CD4-positive, CD25-positive, alpha-beta regulatory T cell (primary cell): ENCODE data around the gene GP2. TPM values are rescaled to one million over a fixed set of nuclear protein-coding genes. Genes with fewer than 3 reads are reported as not detected.

Source experiments
- ATAC-seq, 2 donors: fragments of 150-1000 bp; cut with Tn5 transposase; one replicate each; pipeline ENCODE4 v1.10.0; 2021; ENCODE audit warnings: low read depth in 2 of 2, moderate number of reproducible peaks in 2 of 2, moderate library complexity in 1 of 2
- DNase-seq, 3 donors: peaks; one replicate each; pipeline versions ENCODE4 v3.0.0 to v3.0.0-alpha.2; 2012 to 2022; ENCODE audit warnings: mixed read lengths in 1 of 3
- H3K27ac ChIP-seq: one replicate; pipeline ENCODE4 v1.7.0; 2013; ENCODE audit warnings: mild to moderate bottlenecking, low read length; ENCODE audit not compliant: insufficient read depth, poor library complexity, severe bottlenecking
- H3K27me3 ChIP-seq: one replicate; pipeline ENCODE4 v1.7.0; 2013; ENCODE audit warnings: low read length; ENCODE audit not compliant: control insufficient read depth, insufficient read depth
- H3K36me3 ChIP-seq: one replicate; pipeline ENCODE4 v1.7.0; 2013; ENCODE audit warnings: mild to moderate bottlenecking, low read length, moderate library complexity; ENCODE audit not compliant: control insufficient read depth, insufficient read depth
- H3K4me1 ChIP-seq: 2 replicates; pipeline ENCODE4 v1.7.0; 2013; ENCODE audit warnings: mild to moderate bottlenecking, low read length; ENCODE audit not compliant: insufficient read depth, control insufficient read depth, poor library complexity, severe bottlenecking
- H3K4me3 ChIP-seq: one replicate; pipeline ENCODE4 v1.7.0; 2013; ENCODE audit warnings: low read depth, mild to moderate bottlenecking, low read length, moderate library complexity
- H3K9me3 ChIP-seq, 2 experiments: 1 replicate in 1 of 2; 2 replicates in 1 of 2; pipeline ENCODE4 v1.7.0; 2013; ENCODE audit warnings: low read length in 2 of 2, mild to moderate bottlenecking in 1 of 2, moderate library complexity in 1 of 2; ENCODE audit not compliant: control insufficient read depth in 2 of 2
- H3K27ac Mint-ChIP-seq, 3 donors: one replicate each; pipeline ENCODE4 v1.8.0; 2020 to 2022; ENCODE audit warnings: mild to moderate bottlenecking in 3 of 3, mixed read lengths in 3 of 3, moderate library complexity in 2 of 3
- H3K27me3 Mint-ChIP-seq: one replicate; pipeline ENCODE4 v1.8.0; 2022; ENCODE audit warnings: mild to moderate bottlenecking, mixed read lengths
- H3K36me3 Mint-ChIP-seq: one replicate; pipeline ENCODE4 v1.8.0; 2020; ENCODE audit warnings: mixed read lengths
- H3K4me1 Mint-ChIP-seq, 4 donors: one replicate each; pipeline ENCODE4 v1.8.0; 2020 to 2022; ENCODE audit warnings: mixed read lengths in 4 of 4, mild to moderate bottlenecking in 1 of 4
- H3K4me3 Mint-ChIP-seq, 4 donors: one replicate each; pipeline ENCODE4 v1.8.0; 2020 to 2022; ENCODE audit warnings: mild to moderate bottlenecking in 4 of 4, mixed read lengths in 4 of 4, moderate library complexity in 3 of 4
- H3K9me3 Mint-ChIP-seq, 7 donors: one replicate each; pipeline ENCODE4 v1.8.0; 2020 to 2022; ENCODE audit warnings: mixed read lengths in 7 of 7, mild to moderate bottlenecking in 3 of 7, moderate library complexity in 2 of 7
- polyA plus RNA-seq, 4 donors: library from polyadenylated mRNA; unstranded; fragments of 300-500 nt; fragmentation: Illumina TruSeq; gene quantifications; one replicate each; pipeline ENCODE4 v1.2.3, GENCODE V29; 2021
- total RNA-seq: library from RNA; stranded (reverse); gene quantifications from one replicate; pipeline ENCODE4 v1.2.3, GENCODE V29; 2022

Gene GP2
- total and polyA plus RNA-seq, 5 donors from 2014 or later: not detected

- no peaks in the 10 kb centered on the region for H3K4me1 ChIP-seq
- no peak overlapping the region for H3K4me3 Mint-ChIP-seq
- no peaks in the 10 kb centered on the region for H3K27me3 Mint-ChIP-seq
- H3K9me3 ChIP-seq: no peaks in the 10 kb centered on the region
- H3K36me3 ChIP-seq: no peaks in the 10 kb centered on the region
- H3K36me3 Mint-ChIP-seq: no peaks in the 10 kb centered on the region
- no peak overlapping the region for H3K27ac Mint-ChIP-seq
- H3K4me3 ChIP-seq: no peak overlapping the region
- H3K27ac ChIP-seq: no peak overlapping the region
- no peaks in the 10 kb centered on the region for H3K27me3 ChIP-seq
- ATAC-seq (no peak), DNase-seq (no peak)
- H3K4me1 Mint-ChIP-seq: no peaks in the 10 kb centered on the region
- H3K9me3 Mint-ChIP-seq: peaks cover 0 to 6% (median 2%) of the 10 kb centered on the region in 7 donors
These were observed 66.9 kb downstream of the GP2 start for GRCh38 chr16:20260215-20261009.

Other genes starting within 250 kb of the GP2 start
- gene UMOD, start 25.2 kb upstream of the GP2 start, total RNA-seq: not detected
- gene UMOD, start 25.2 kb upstream of the GP2 start, polyA plus RNA-seq: not detected
- not detected for gene PDILT, start 77.2 kb upstream of the GP2 start, total RNA-seq
- not detected for gene PDILT, start 77.2 kb upstream of the GP2 start, polyA plus RNA-seq
- gene ACSM5, start 82.0 kb upstream of the GP2 start, total RNA-seq: not detected
- gene ACSM5, start 82.0 kb upstream of the GP2 start, polyA plus RNA-seq: not detected
- not detected for gene ACSM2A, start 124.0 kb upstream of the GP2 start, total RNA-seq
- not detected for gene ACSM2A, start 124.0 kb upstream of the GP2 start, polyA plus RNA-seq
- gene ACSM2B, start 248.9 kb upstream of the GP2 start, total RNA-seq: not detected
- gene ACSM2B, start 248.9 kb upstream of the GP2 start, polyA plus RNA-seq: not detected